Measurements from ENCODE around the gene ALKBH7. TPM values are rescaled to one million over a fixed set of nuclear protein-coding genes. Genes with fewer than 3 reads are reported as not detected.
"Not testable (repeated sequence)": the region's sequence is repeated elsewhere in the genome, so short reads cannot be mapped to it uniquely, and the experiment has no call there.

The ALKBH7 gene
- total RNA-seq, 4 donors from 2014 or later = 55.2 to 109 (median 71.8) TPM

- no peak overlapping the region for H3K4me3 ChIP-seq
- DNase-seq (ENCODE audit: extremely low spot score) = no peak
- WGBS = 91% methylated on average over 6 of the region's 6 CpGs
- no peak for TF ChIP-seq EP300 (IDR thresholded peaks at IDR 0.05)
- no peak for TF ChIP-seq POLR2A (IDR thresholded peaks at IDR 0.05; ENCODE audit: low read depth)
- no peak for TF ChIP-seq CTCF (IDR thresholded peaks at IDR 0.05)
- no peak for TF ChIP-seq POLR2AphosphoS5 (IDR thresholded peaks at IDR 0.05)
- intact Hi-C loops (cut with DNase I) = no loop called here
- H3K36me3 ChIP-seq = no peaks in the 10 kb centered on the region
- H3K27me3 ChIP-seq = peaks cover 0 to 5% (median 0%) of the 10 kb centered on the region in 4 donors
- H3K9me3 ChIP-seq = no peaks in the 10 kb centered on the region
- H3K27ac ChIP-seq (replicated peaks in 1 of 4) = no peak overlapping the region
- H3K4me1 ChIP-seq = no peaks in the 10 kb centered on the region
Measured at GRCh38 chr19:6334490-6335285, 37.9 kb upstream of the ALKBH7 start.

GRCh38 chr19:6340493-6341201 is 31.9 kb upstream of the ALKBH7 start:
- 57% methylated on average over 14 of the region's 14 CpGs for WGBS
- intact Hi-C loops (cut with DNase I) = no loop called here
- Histone ChIP-seq H3K27ac (replicated peaks in 1 of 4) (no peak overlapping the region), H3K27me3 (no peaks in the 10 kb centered on the region), H3K4me1 (no peaks in the 10 kb centered on the region), H3K9me3 (no peaks in the 10 kb centered on the region), H3K36me3 (no peaks in the 10 kb centered on the region), H3K4me3 (no peak overlapping the region)
- TF ChIP-seq CTCF (IDR thresholded peaks at IDR 0.05) (no peak), EP300 (IDR thresholded peaks at IDR 0.05) (no peak), POLR2AphosphoS5 (IDR thresholded peaks at IDR 0.05) (no peak), POLR2A (IDR thresholded peaks at IDR 0.05; ENCODE audit: low read depth) (no peak)
- no peak for DNase-seq (ENCODE audit: extremely low spot score)

- no peaks in the 10 kb centered on the region for H3K9me3 ChIP-seq
- H3K27ac ChIP-seq (replicated peaks in 1 of 4) = no peak overlapping the region
- no peak for DNase-seq (ENCODE audit: extremely low spot score)
- H3K36me3 ChIP-seq = no peaks in the 10 kb centered on the region
- H3K4me1 ChIP-seq = no peaks in the 10 kb centered on the region
- TF ChIP-seq EP300 (IDR thresholded peaks at IDR 0.05) (no peak), POLR2A (IDR thresholded peaks at IDR 0.05; ENCODE audit: low read depth) (no peak), CTCF (IDR thresholded peaks at IDR 0.05) (no peak), POLR2AphosphoS5 (IDR thresholded peaks at IDR 0.05) (no peak)
- no peak overlapping the region for H3K4me3 ChIP-seq
- intact Hi-C loops (cut with DNase I) = no loop called here
- 100% methylated on average over 1 of the region's 1 CpG for WGBS
- no peaks in the 10 kb centered on the region for H3K27me3 ChIP-seq
Measured at GRCh38 chr19:6343462-6343861, 29.1 kb upstream of the ALKBH7 start.

- intact Hi-C loops (cut with DNase I); H3K4me1 ChIP-seq; DNase-seq (ENCODE audit: extremely low spot score); H3K4me3 ChIP-seq; H3K27ac ChIP-seq (replicated peaks in 1 of 4); H3K27me3 ChIP-seq; H3K36me3 ChIP-seq; H3K9me3 ChIP-seq: not testable (repeated sequence)
- WGBS = 88% methylated on average over 2 of the region's 2 CpGs
Measured at GRCh38 chr19:6349271-6349670, 23.3 kb upstream of the ALKBH7 start.

GRCh38 chr19:6350688-6351087 is 21.9 kb upstream of the ALKBH7 start:
- no peak for DNase-seq (ENCODE audit: extremely low spot score)
- Histone ChIP-seq H3K9me3 (no peaks in the 10 kb centered on the region), H3K4me1 (no peaks in the 10 kb centered on the region), H3K27me3 (no peaks in the 10 kb centered on the region), H3K36me3 (no peaks in the 10 kb centered on the region), H3K27ac (replicated peaks in 1 of 4) (no peak overlapping the region), H3K4me3 (no peak overlapping the region)
- intact Hi-C loops (cut with DNase I) = no loop called here
- WGBS = 70% methylated on average over 2 of the region's 2 CpGs
- TF ChIP-seq POLR2A (IDR thresholded peaks at IDR 0.05; ENCODE audit: low read depth) (no peak), POLR2AphosphoS5 (IDR thresholded peaks at IDR 0.05) (no peak), CTCF (IDR thresholded peaks at IDR 0.05) (no peak), EP300 (IDR thresholded peaks at IDR 0.05) (no peak)
